ENCODE measurements around the gene MCM5. TPM values are rescaled to one million over a fixed set of nuclear protein-coding genes. Genes with fewer than 3 reads are reported as not detected.
A peak's percentile ranks its signal among the peaks of the same experiment; 100 is the strongest.

MCM5 gene
- total RNA-seq, 2 experiments from 2014 or later: 342 to 348 TPM

DNA sequence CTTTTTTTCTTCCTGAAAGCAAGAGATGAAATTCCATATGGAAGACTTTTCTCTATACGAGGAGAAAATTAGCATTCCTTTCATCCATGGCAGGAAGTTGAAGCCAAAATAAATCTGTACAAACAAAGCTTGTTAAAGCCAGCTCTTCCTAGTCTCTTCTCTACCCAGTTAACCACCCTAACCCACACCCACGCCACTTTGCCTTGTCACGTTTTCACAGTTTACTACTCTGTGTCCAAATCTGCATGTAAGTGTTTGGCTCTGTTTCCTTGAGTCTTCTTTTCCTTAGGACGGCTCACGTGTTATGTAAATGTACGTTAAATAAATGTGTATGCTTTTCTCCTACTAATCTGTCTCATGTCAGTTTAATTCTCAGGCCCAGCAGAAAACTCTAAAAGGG, 26.2 kb upstream of the MCM5 start:
- Mint-ChIP-seq H3K4me1 (peaks cover 15% of the 10 kb centered on the region), H3K9me3 (peaks cover 4% of the 10 kb centered on the region), H3K4me3 (no peak overlapping the region), H3K27ac (no peak overlapping the region), H3K27me3 (peaks cover 33% of the 10 kb centered on the region), H3K36me3 (peaks cover 4% of the 10 kb centered on the region)
- no peak for DNase-seq

DNA sequence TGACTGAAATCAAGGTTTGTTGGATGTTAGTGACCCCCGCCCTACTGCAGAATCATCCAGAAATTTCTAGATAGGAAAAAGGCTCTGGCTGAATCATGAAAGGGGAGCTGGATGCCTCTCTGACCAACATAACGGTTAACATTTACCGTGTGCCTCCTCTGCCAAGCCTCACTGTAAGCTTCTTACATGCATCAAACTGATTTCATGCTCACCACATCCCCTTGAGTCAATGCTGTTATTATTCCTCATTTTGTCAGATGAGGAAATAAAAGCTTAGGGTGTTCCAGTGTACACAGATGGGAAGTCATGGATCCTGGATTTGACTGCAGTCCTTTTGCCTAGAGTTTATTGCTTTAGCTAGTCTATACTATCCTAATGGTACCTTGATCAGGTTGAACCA, 24.9 kb upstream of the MCM5 start:
- no peak overlapping the region for H3K4me3 Mint-ChIP-seq
- peaks cover 15% of the 10 kb centered on the region for H3K4me1 Mint-ChIP-seq
- peaks cover 4% of the 10 kb centered on the region for H3K36me3 Mint-ChIP-seq
- H3K9me3 Mint-ChIP-seq: peaks cover 4% of the 10 kb centered on the region
- H3K27ac Mint-ChIP-seq: no peak overlapping the region
- no peak for DNase-seq
- H3K27me3 Mint-ChIP-seq: peaks cover 24% of the 10 kb centered on the region

DNA sequence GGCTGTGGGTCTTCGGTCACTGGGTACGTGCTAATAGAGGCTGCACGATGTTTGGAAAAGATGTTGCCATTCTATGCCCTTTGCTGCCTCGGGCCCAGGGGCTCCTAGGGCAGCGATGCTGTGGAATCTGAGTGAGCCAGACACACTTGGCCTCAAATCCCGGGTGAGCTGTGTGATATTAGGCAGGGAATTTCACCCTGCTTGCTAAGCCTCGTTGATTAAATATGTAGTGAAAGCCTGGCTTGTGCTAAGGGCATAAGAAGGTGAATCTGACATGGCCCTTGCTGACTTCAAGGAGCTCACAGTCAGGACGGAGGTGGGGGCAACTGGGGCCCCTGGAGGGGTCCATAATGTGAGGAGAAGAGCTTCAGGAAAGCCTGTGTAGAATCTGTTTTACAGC, 24.4 kb upstream of the MCM5 start:
- Mint-ChIP-seq H3K36me3 (peaks cover 4% of the 10 kb centered on the region), H3K9me3 (peaks cover 4% of the 10 kb centered on the region), H3K27ac (no peak overlapping the region), H3K4me1 (peaks cover 15% of the 10 kb centered on the region), H3K4me3 (no peak overlapping the region), H3K27me3 (peaks cover 24% of the 10 kb centered on the region)
- no peak for DNase-seq

DNA sequence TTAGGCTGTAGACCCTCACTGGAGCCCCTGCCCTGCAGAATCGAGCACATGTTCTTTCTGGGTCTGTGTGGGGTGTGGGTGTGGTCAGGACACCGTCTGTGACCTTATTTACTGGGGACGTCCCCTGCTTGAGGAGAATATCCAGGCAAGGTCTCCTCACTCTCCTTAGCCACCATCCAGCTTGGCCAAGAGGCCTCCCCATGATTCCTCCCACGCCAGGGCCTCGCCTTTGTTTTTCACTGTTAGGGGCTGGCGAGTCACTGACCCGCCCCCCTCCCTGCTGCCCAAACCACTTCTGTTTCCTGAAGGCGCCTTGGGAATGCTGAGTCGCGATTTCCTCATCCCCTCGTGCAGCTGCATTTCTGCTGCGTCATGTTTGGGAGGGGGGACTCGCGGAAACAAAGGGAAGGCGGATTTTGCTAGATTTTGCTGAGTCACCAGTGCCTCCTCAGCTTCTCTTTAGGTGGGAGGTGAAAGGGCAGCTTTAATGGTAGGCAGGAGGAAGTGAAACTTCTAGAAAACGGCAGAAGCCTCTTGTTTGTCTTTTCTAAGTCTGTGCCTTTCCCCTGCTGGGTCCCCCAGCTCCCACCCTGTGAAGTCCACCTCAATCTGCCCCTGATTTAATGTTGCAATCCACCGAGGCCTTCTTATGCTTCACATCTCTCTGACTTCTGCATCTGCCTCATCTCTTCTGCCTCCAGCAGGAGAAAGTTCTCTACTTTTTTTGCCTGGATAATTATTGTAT, 23.0 kb upstream of the MCM5 start:
- peaks cover 20% of the 10 kb centered on the region for H3K4me1 Mint-ChIP-seq
- H3K27me3 Mint-ChIP-seq: peaks cover 23% of the 10 kb centered on the region
- peak; percentile 12 for DNase-seq
- H3K4me3 Mint-ChIP-seq: no peak overlapping the region
- peaks cover 3% of the 10 kb centered on the region for H3K9me3 Mint-ChIP-seq
- H3K27ac Mint-ChIP-seq: no peak overlapping the region
- peaks cover 3% of the 10 kb centered on the region for H3K36me3 Mint-ChIP-seq

DNA sequence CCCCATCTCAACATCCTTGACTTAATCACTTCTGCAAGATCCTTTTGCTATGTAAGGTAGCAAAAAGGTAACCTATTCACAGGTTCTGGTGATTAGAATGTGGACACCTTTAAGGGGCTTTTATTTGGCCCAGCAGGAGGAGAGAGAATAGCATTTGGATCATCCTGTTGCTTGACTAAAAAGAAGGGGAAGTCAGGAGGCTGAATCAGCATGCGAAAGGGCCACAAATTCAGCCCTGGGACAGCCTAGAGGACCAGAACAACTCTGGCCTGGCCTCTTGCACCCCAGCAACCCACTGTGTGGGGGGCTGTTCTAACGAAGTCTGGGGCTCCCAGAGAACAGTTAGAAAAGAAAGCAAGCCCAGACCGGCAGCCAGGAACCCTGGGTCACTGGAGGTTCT, 22.2 kb upstream of the MCM5 start:
- H3K27ac Mint-ChIP-seq: no peak overlapping the region
- DNase-seq: no peak
- peaks cover 28% of the 10 kb centered on the region for H3K27me3 Mint-ChIP-seq
- H3K4me3 Mint-ChIP-seq: no peak overlapping the region
- H3K36me3 Mint-ChIP-seq: no peaks in the 10 kb centered on the region
- peaks cover 18% of the 10 kb centered on the region for H3K4me1 Mint-ChIP-seq
- no peaks in the 10 kb centered on the region for H3K9me3 Mint-ChIP-seq

DNA sequence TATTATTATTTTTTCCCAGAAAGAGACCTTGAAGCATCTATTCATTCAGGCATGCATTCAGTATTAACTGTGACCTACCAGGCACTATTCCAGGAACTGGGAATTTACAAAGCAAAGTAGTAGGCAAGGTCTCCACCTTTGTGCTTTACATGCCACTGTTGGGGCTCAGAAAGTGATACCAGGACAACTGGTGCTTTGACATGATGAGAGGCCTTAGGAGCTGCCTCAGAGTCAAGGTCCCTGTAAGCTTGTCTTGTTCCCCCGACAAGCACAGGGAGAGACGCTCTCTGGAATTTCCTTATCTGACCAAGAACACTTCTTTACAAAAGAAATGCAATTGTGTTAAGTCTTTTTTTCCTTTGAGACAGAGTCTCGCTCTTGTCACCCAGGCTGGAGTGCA, 21.3 kb upstream of the MCM5 start:
- Mint-ChIP-seq H3K27me3 (peaks cover 37% of the 10 kb centered on the region), H3K4me3 (no peak overlapping the region)

DNA sequence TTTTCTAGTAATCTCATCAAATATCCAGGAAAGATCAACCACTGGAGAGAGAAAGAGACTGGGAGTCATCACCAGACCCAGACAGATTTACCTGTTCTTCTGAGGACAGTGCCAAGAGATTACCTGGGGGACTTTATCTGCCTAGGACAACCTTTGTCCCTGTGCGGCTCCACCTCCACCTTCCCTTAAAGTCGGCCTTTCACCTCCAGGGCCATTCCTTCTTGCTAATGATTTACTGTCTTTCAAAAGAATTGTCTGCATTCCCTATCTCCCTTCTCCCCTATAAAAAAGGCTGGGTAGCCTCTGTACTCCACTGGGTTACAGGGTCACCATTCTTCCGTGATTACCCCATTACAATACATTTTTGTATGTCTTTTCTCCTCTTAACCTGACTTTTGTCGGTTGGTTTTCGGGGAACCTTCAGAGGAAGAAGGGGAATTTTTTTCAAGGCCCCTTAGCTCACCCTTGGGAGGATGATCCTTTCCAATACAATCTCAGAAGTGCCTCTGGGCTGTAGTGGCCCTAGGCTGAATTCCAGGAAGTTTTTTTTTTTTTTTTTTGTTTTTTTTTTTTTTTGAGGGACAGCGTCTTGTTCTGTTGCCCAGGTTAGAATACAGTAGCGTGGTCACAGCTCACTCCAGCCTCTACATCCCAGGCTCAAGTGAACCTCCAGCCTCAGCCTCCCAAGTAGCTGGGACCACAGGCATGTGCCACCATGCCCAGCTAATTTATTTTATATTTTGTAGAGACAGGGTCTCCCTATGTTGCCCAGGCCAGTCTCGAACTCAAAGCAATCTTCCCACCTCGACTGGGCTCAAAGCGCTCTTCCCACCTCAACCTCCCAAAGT, 20.6 kb upstream of the MCM5 start:
- Mint-ChIP-seq H3K36me3 (no peaks in the 10 kb centered on the region), H3K27me3 (peaks cover 45% of the 10 kb centered on the region), H3K4me1 (peaks cover 18% of the 10 kb centered on the region), H3K4me3 (no peak overlapping the region), H3K9me3 (no peaks in the 10 kb centered on the region), H3K27ac (no peak overlapping the region)
- no peak for DNase-seq

More for the DNA sequence above, 21.3 kb upstream of the MCM5 start:
- H3K27ac Mint-ChIP-seq: no peak overlapping the region
- DNase-seq: no peak
- peaks cover 18% of the 10 kb centered on the region for H3K4me1 Mint-ChIP-seq
- H3K9me3 Mint-ChIP-seq: no peaks in the 10 kb centered on the region
- H3K36me3 Mint-ChIP-seq: no peaks in the 10 kb centered on the region

DNA sequence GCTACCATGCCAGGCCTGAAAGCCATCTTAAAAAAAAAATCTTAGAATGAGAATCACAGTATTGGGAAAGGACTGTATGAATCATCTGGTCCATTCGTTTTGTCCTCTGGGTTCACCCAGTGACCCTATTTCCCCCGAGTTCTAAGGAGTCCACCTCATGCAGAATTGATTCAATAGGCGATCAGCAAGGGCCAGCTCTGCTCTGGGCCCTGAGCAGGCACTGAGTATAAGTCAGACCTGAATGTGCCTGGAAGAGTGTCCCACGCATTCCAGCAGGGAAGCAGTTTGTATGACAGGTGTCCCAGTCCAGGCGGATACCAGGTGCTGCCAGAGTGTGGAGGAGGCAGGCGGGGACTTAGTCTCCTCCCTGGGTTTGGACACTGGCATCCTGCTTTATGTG, 19.9 kb upstream of the MCM5 start:
- DNase-seq: no peak
- H3K4me1 Mint-ChIP-seq: peaks cover 18% of the 10 kb centered on the region

DNA sequence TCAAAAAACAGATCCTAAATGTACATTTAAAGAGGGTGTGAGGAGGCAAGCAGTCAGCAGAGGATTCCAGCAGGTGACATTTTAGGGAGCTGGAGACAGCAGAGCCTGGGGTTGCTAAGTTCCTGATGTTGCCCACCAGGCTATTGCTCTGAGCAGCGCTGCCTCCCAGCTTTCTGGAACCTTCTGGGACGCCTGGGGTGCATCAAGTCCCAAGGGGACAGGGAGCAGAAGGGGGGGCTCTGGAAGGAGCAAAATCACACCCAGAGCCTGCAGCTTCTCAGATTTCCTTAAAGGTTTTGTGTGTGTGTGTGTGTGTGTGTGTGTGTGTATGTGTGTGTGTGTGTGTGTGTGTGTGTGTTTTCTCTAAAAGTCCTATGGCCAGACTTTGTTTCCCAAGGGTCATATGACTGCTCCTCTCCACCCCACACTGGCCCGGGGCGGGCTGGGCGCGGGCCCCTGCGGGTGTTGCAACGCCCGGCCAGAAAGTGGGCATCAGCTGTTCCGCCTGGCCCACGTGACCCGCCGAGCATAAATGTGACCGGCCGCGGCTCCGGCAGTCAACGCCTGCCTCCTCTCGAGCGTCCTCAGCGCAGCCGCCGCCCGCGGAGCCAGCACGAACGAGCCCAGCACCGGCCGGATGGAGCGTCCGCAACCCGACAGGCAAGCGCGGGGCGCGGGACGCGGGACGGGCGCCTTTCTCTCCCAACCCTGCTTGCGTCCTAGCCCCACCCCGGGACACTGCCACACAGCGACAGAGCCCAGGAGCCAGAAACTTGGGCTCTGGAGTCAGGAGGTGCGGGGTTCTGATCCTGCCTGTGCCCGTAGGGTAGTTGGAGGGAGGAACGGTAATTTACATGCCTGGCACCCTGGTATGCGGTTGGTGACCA, 19.2 kb upstream of the MCM5 start, which contains the start of gene HMOX1:
Gene HMOX1 (plus strand): TSS at position 560 of the 887 bp plus-strand sequence. CDS start 78 bp downstream, at position 638.
- DNase-seq: peak; percentile 62
- H3K4me1 Mint-ChIP-seq: peaks cover 18% of the 10 kb centered on the region
- H3K27ac Mint-ChIP-seq: no peak within 1 kb of the TSS
- peaks cover 54% of the 10 kb centered on the region for H3K27me3 Mint-ChIP-seq
- no peaks in the 10 kb centered on the region for H3K36me3 Mint-ChIP-seq
- no peaks in the 10 kb centered on the region for H3K9me3 Mint-ChIP-seq
- H3K4me3 Mint-ChIP-seq: peak within 1 kb of the TSS; percentile 37

More for the DNA sequence above, 19.9 kb upstream of the MCM5 start:
- Mint-ChIP-seq H3K27me3 (peaks cover 50% of the 10 kb centered on the region), H3K4me3 (no peak overlapping the region), H3K9me3 (no peaks in the 10 kb centered on the region), H3K27ac (no peak overlapping the region), H3K36me3 (no peaks in the 10 kb centered on the region)

DNA sequence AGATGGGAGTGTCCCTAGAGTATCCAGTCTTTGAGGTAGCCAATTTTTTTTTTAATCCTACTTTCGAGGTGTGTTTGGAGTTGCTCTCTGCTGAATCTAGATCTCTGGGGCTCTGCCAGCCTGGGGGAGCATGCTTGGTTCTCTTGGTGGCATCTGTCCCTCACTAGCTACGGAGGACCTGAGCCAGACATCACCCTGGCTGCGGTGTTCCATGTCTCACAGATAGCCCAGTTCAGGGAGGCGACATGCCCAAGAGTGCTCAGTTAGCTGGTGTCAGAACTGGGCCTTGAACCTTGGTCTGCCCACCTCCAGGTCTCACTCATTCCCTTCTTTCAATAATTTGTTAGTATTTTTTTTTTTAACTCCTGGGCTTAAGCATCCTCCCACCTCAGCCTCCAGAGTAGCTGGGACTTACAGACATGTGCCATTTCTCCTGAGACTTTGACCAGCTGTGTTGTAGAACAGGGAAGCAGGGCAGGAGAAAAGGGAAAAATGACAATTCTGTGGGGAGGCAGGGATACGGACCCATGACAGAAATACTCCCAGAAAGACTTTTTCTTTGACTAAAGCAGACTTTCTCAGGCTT, 18.4 kb upstream of the MCM5 start:
- no peak overlapping the region for H3K27ac Mint-ChIP-seq
- no peaks in the 10 kb centered on the region for H3K9me3 Mint-ChIP-seq
- DNase-seq: no peak
- H3K4me1 Mint-ChIP-seq: peaks cover 18% of the 10 kb centered on the region
- peak overlapping the region; percentile 37 for H3K4me3 Mint-ChIP-seq
- H3K36me3 Mint-ChIP-seq: no peaks in the 10 kb centered on the region
- H3K27me3 Mint-ChIP-seq: peaks cover 57% of the 10 kb centered on the region

DNA sequence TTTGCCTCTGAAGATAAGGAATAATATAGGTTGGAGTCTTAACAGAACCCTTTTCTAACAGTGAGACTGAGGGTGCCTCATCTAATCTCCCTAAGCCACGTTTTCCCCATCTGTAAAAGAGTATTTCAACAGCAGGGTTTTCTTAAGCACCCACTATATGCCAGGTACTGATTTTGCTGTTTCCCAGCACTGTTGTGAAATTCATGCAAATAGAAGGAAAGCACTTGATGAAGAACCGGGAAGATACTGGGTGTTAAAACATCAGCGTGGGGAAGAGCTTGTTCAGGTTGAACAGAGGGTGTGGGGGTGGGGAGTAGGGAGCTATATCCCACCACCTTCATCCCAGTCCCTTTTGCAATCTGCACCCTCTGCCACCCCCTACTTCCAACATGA, 16.3 kb upstream of the MCM5 start:
- Mint-ChIP-seq H3K9me3 (no peaks in the 10 kb centered on the region), H3K4me3 (no peak overlapping the region), H3K4me1 (peaks cover 6% of the 10 kb centered on the region), H3K27me3 (peaks cover 60% of the 10 kb centered on the region), H3K27ac (no peak overlapping the region), H3K36me3 (no peaks in the 10 kb centered on the region)
- no peak for DNase-seq

DNA sequence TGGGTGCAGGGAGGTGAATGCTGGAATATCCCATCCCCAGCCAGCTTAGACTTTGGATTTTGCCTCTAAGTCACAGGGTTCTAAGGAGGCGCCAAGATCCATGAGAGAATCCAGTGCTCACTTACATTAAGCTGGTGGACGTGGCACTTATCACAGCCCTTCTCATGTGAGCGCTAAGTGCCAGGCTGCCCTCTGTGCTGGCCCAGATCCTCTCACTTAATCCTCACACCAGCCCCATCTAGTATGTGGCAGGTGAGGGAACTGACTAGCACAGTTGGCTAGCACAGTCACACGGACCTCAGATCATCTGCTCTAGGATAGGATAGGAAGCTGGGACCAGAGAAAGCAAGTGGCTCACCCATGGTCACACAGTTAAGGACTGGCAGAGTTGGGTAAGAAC, 15.4 kb upstream of the MCM5 start:
- no peak for DNase-seq
- Mint-ChIP-seq H3K9me3 (no peaks in the 10 kb centered on the region), H3K27ac (no peak overlapping the region), H3K27me3 (peaks cover 66% of the 10 kb centered on the region), H3K4me1 (peaks cover 6% of the 10 kb centered on the region), H3K4me3 (no peak overlapping the region), H3K36me3 (no peaks in the 10 kb centered on the region)

DNA sequence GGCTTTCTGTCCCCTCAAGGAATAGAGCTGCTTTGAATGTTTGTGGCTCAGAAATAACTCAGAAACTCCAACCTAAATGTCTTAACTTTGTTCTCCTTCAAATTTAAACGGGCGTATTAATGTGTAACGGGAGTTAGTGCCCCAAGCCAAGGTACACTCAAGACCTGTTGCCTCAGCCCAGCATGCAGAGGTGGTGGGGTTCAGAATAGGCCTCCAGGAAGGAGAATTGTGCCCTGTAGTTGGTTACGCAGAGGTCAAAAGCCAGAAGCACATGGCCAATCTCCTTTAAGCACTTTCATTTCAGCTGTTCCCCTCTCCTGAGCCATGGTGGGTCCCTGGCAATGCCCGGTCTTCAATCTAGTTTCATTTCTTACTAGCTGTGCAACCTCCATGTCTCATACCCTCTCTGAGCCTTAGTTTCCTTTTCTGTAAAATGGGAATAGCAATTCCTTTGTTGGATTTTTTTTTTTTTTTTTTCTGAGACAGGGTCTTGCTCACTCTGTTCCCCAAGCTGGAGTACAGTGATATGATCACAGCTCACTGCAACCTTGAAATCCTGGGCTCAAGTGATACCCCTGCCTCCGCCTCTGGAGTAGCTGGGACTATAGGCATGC, 14.9 kb upstream of the MCM5 start:
- peaks cover 67% of the 10 kb centered on the region for H3K27me3 Mint-ChIP-seq
- no peaks in the 10 kb centered on the region for H3K36me3 Mint-ChIP-seq
- H3K27ac Mint-ChIP-seq: no peak overlapping the region
- DNase-seq: no peak
- no peak overlapping the region for H3K4me3 Mint-ChIP-seq
- H3K9me3 Mint-ChIP-seq: no peaks in the 10 kb centered on the region
- H3K4me1 Mint-ChIP-seq: peaks cover 6% of the 10 kb centered on the region

DNA sequence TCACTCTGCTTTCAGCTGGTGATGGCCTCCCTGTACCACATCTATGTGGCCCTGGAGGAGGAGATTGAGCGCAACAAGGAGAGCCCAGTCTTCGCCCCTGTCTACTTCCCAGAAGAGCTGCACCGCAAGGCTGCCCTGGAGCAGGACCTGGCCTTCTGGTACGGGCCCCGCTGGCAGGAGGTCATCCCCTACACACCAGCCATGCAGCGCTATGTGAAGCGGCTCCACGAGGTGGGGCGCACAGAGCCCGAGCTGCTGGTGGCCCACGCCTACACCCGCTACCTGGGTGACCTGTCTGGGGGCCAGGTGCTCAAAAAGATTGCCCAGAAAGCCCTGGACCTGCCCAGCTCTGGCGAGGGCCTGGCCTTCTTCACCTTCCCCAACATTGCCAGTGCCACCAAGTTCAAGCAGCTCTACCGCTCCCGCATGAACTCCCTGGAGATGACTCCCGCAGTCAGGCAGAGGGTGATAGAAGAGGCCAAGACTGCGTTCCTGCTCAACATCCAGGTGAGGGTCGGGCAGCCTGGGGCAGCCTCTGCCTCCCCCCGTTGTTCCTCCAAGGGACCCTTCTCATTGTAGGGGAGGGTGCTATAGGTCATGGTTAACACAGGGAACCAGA, 13.2 kb upstream of the MCM5 start:
- H3K4me1 Mint-ChIP-seq: peaks cover under 1% of the 10 kb centered on the region
- H3K27ac Mint-ChIP-seq: no peak overlapping the region
- H3K9me3 Mint-ChIP-seq: no peaks in the 10 kb centered on the region
- DNase-seq: no peak
- no peak overlapping the region for H3K4me3 Mint-ChIP-seq
- H3K27me3 Mint-ChIP-seq: peaks cover 53% of the 10 kb centered on the region
- no peaks in the 10 kb centered on the region for H3K36me3 Mint-ChIP-seq
